AG04449 (cell line): ENCODE results near the gene SRMS.

Experiments
- CTCF ChIA-PET: fragments of 350-600 bp; formaldehyde crosslinking; extraction: SDS; loops from one replicate; lab custom pipeline; 2021; ENCODE audit warnings: antibody characterized with exemption; lab: Yijun Ruan, JAX
- POLR2A ChIA-PET: fragments of 400-600, 350-600 bp; formaldehyde crosslinking; extraction: SDS; loops from one replicate; lab custom pipeline; 2020; ENCODE audit warnings: antibody characterized with exemption, inconsistent platforms; lab: Yijun Ruan, JAX
- DNase-seq: peaks from one replicate; pipeline ENCODE4 v3.0.0-alpha.2; 2010; ENCODE audit warnings: low read depth, low spot score
- H3K4me3 ChIP-seq: 2 replicates; pipeline ENCODE4 v1.5.1; 2011; ENCODE audit warnings: low read depth, mild to moderate bottlenecking, control low read depth, low read length
- CTCF ChIP-seq: IDR thresholded peaks from one replicate; pipeline ENCODE4 v1.5.1; 2011; ENCODE audit warnings: mild to moderate bottlenecking, moderate library complexity, low read length, control low read depth, inconsistent platforms; ENCODE audit not compliant: insufficient read depth; ENCODE audit errors: missing control alignments

Gene SRMS

GRCh38 chr20:63540417-63541186, 6.9 kb downstream of the SRMS start:
- no peak overlapping the region for H3K4me3 ChIP-seq
- DNase-seq: no peak
- ChIA-PET POLR2A (no interaction called here), CTCF (interaction anchor here (1.0 to 5.0 kb wide), 5 partner anchors 11 to 433 kb away, joined by 3 to 28 read pairs (median 4); partner anchors contain the start of gene TPD52L2)
- TF ChIP-seq CTCF: no peak

GRCh38 chr20:63539441-63540370, 7.8 kb downstream of the SRMS start:
- TF ChIP-seq CTCF: no peak
- CTCF ChIA-PET: interaction anchor here (0.9 to 6.1 kb wide), 13 partner anchors 10 to 581 kb away, joined by 3 to 73 read pairs (median 10); partner anchors contain the start of genes PRPF6, SAMD10 and TPD52L2
- no peak for DNase-seq
- H3K4me3 ChIP-seq: no peak overlapping the region
- POLR2A ChIA-PET: no interaction called here

- TF ChIP-seq CTCF: no peak
- POLR2A ChIA-PET: no interaction called here
- no peak for DNase-seq
- CTCF ChIA-PET: interaction anchor here (0.8 to 6.1 kb wide), 16 partner anchors 9 to 582 kb away, joined by 3 to 73 read pairs (median 6); partner anchors contain the start of genes PRPF6, SAMD10, SRMS and TPD52L2
- no peak overlapping the region for H3K4me3 ChIP-seq
Measured at GRCh38 chr20:63539092-63539430, 8.5 kb downstream of the SRMS start.

GRCh38 chr20:63538204-63539091, 9.1 kb downstream of the SRMS start:
- POLR2A ChIA-PET: interaction anchor here (1.2 to 1.6 kb wide), 2 partner anchors 18 to 327 kb away, joined by 6 to 7 read pairs; partner anchors contain the start of genes PPDPF and TPD52L2
- TF ChIP-seq CTCF: peak; percentile 18
- CTCF ChIA-PET: interaction anchor here (0.7 to 6.1 kb wide), 41 partner anchors 8 to 582 kb away, joined by 3 to 73 read pairs (median 5); partner anchors contain the start of genes GMEB2, PRPF6, RTEL1 and SAMD10
- no peak for DNase-seq
- H3K4me3 ChIP-seq: peak overlapping the region; percentile 44

GRCh38 chr20:63537525-63538203, 9.9 kb downstream of the SRMS start:
- H3K4me3 ChIP-seq: peak overlapping the region; percentile 44
- DNase-seq: peak; percentile 51
- POLR2A ChIA-PET: interaction anchor here (0.5 to 1.6 kb wide), 3 partner anchors 17 to 328 kb away, joined by 3 to 7 read pairs (median 6); partner anchors contain the start of genes PPDPF and TPD52L2
- TF ChIP-seq CTCF: peak; percentile 99
- CTCF ChIA-PET: interaction anchor here (0.7 to 6.1 kb wide), 42 partner anchors 8 to 583 kb away, joined by 3 to 73 read pairs (median 4); partner anchors contain the start of genes ARFRP1, GMEB2, PRPF6 and RTEL1
